Measurements from ENCODE around the gene DRAP1.

DNA sequence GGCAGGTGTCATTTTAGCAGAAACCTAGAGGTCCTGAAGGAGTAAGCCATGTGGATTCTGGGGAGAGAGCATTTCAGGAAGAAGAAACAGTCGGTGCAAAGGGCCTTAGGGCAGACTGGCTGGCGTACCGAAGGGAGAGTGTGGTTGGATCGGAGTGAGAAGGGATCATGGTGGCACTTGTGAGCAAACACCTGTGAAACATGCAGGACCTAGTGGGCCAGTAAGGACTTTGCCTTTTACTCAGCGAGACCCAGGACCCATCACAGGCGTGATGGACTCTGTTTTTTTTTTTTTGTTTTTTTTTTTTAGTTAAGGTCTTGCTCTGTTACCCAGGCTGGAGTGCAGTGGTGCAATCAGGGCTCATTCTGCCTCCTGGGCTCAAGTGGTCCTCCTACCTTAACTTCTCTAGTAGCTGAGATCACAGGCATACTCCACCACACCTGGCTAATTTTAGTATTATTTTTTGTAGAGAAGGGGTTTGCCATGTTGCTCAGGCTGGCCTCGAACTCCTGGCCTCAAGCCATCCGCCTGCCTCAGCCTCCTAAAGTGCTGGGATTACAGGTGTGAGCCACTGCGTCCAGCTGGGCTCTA lies 22.6 kb downstream of the DRAP1 start:
- TF ChIP-seq EZH2 (IDR thresholded peaks at IDR 0.05; ENCODE audit: insufficient read depth, poor library complexity, severe bottlenecking) (no peak), EZH2phosphoT487 (IDR thresholded peaks at IDR 0.05; ENCODE audit: insufficient read depth, low read depth) (no peak)
